HepG2 (cell line): Measurements from ENCODE around the gene CDC37. TPM values are rescaled to one million over a fixed set of nuclear protein-coding genes. Genes with fewer than 3 reads are reported as not detected.

Experiments used
- ATAC-seq: fragments of 200-7000 bp; cut with Tn5 transposase; 3 replicates; pipeline ENCODE4 v1.9.1; 2020; ENCODE audit warnings: mild to moderate bottlenecking, moderate library complexity
- BruUV-seq: library from RNA; stranded (reverse); fragments of 400-500 nt; replicated peaks from 2 replicates; lab custom pipeline; 2021; lab: Mats Ljungman, UMichigan
- CTCF ChIA-PET: fragments of 300-600 bp; formaldehyde crosslinking; extraction: SDS; loops from one replicate; lab custom pipeline; 2021; ENCODE audit warnings: low total read pairs, inconsistent platforms, low intra/inter-chr PET ratio; lab: Yijun Ruan, JAX
- POLR2A ChIA-PET: fragments of 350-600 bp; sonication (Branson Sonifier 250); formaldehyde crosslinking; loops from one replicate; lab custom pipeline; 2020; ENCODE audit warnings: antibody characterized with exemption, inconsistent platforms; lab: Yijun Ruan, JAX
- DNase-seq: peaks from one replicate; pipeline ENCODE4 v3.0.0-alpha.2; 2015; ENCODE audit warnings: low spot score
- FAIRE-seq: peaks from 3 replicates; lab custom pipeline; 2011; peaks lifted over from hg19 to GRCh38; lab: Jason Lieb, UNC
- H2AFZ ChIP-seq: one replicate; pipeline ENCODE4 v1.6.1; 2011; ENCODE audit warnings: low read length, inconsistent platforms
- H3K27ac ChIP-seq: fragments of 300-600 bp; 3 replicates; pipeline ENCODE4 v1.8.0; 2011; ENCODE audit warnings: mixed run types, mild to moderate bottlenecking, mixed read lengths, low read length, inconsistent platforms; ENCODE audit not compliant: insufficient read depth; ENCODE audit errors: extremely low read length
- H3K27me3 ChIP-seq, 2 experiments: fragments of 200-600 bp in 1 of 2; 2 replicates in 1 of 2; 3 replicates in 1 of 2; pipeline versions ENCODE4 v1.6.0 to v1.8.0; 2011; ENCODE audit warnings: low read length in 2 of 2, mild to moderate bottlenecking in 2 of 2, moderate library complexity in 2 of 2, inconsistent platforms in 1 of 2; ENCODE audit not compliant: insufficient read depth in 2 of 2, control insufficient read depth in 1 of 2
- H3K36me3 ChIP-seq, 2 experiments: fragments of 200-600 bp in 1 of 2; replicated peaks in 1 of 2; 2 replicates in 1 of 2; 3 replicates in 1 of 2; pipeline versions ENCODE4 v1.5.1 to v1.8.0; 2011; ENCODE audit warnings: low read length in 2 of 2, inconsistent platforms in 1 of 2; ENCODE audit not compliant: insufficient read depth in 2 of 2, control insufficient read depth in 1 of 2
- H3K4me1 ChIP-seq: 2 replicates; pipeline ENCODE4 v1.5.1; 2012; ENCODE audit warnings: low read length, inconsistent platforms; ENCODE audit not compliant: insufficient read depth
- H3K4me2 ChIP-seq: 2 replicates; pipeline ENCODE4 v1.6.0; 2011; ENCODE audit warnings: low read depth, low read length, inconsistent platforms
- H3K4me3 ChIP-seq, 3 experiments: fragments of 200-600 bp in 1 of 3; sonication (generic), shearing (Covaris generic) in 1 of 3; replicated peaks in 1 of 3; 2 replicates each; pipeline ENCODE4 v1.5.1; 2011 to 2016; ENCODE audit warnings: low read length in 3 of 3, inconsistent platforms in 2 of 3, low read depth in 2 of 3, mild to moderate bottlenecking in 2 of 3, control low read depth in 1 of 3, mixed read lengths in 1 of 3; ENCODE audit not compliant: insufficient read depth in 1 of 3
- H3K79me2 ChIP-seq: one replicate; pipeline ENCODE4 v1.6.1; 2011; ENCODE audit warnings: low read length, inconsistent platforms; ENCODE audit not compliant: insufficient read depth
- H3K9ac ChIP-seq: 2 replicates; pipeline ENCODE4 v1.6.0; 2011; ENCODE audit warnings: mild to moderate bottlenecking, low read depth, low read length, inconsistent platforms; ENCODE audit not compliant: insufficient read depth
- H3K9me3 ChIP-seq: 2 replicates; pipeline ENCODE4 v1.5.1; 2012; ENCODE audit warnings: mild to moderate bottlenecking, low read length
- H4K20me1 ChIP-seq: 2 replicates; pipeline ENCODE4 v1.6.0; 2011; ENCODE audit warnings: inconsistent platforms, mild to moderate bottlenecking, low read length, moderate library complexity; ENCODE audit not compliant: insufficient read depth
- ATF1 ChIP-seq: IDR thresholded peaks from 2 replicates; pipeline ENCODE4 v1.6.1; 2016; ENCODE audit warnings: mild to moderate bottlenecking, control low read depth
- DNMT3B ChIP-seq: conservative IDR thresholded peaks from 2 replicates; pipeline ENCODE4 v1.6.1; 2016; ENCODE audit warnings: missing biosample characterization, control low read depth
- EED ChIP-seq: sonication (generic); formaldehyde crosslinking; IDR thresholded peaks from 2 replicates; pipeline ENCODE4 v1.5.0; 2020; ENCODE audit warnings: mild to moderate bottlenecking, missing genetic modification reagents
- FOXA1 ChIP-seq, 2 experiments: fragments of 450-650 bp in 1 of 2; sonication (generic) in 1 of 2; formaldehyde crosslinking in 1 of 2; IDR thresholded peaks; 2 replicates each; pipeline versions ENCODE4 v1.4.0 to v1.6.1; 2016 to 2020; ENCODE audit warnings: missing genetic modification reagents in 1 of 2
- RFX3 ChIP-seq: IDR thresholded peaks from 2 replicates; pipeline ENCODE4 v1.6.1; 2016; ENCODE audit warnings: missing biosample characterization, missing genetic modification reagents
- THAP11 ChIP-seq: IDR thresholded peaks from 2 replicates; pipeline ENCODE4 v1.6.1; 2016; ENCODE audit warnings: missing biosample characterization, missing genetic modification reagents
- ZKSCAN5 ChIP-seq: sonication (generic); formaldehyde crosslinking; IDR thresholded peaks from 2 replicates; pipeline ENCODE4 v1.5.1; 2020; ENCODE audit warnings: mild to moderate bottlenecking, missing genetic modification reagents
- ZNF235 ChIP-seq: sonication (generic); formaldehyde crosslinking; IDR thresholded peaks from 2 replicates; pipeline ENCODE4 v1.8.1; 2023; ENCODE audit warnings: mild to moderate bottlenecking, missing genetic modification reagents, borderline replicate concordance
- ZNF350 ChIP-seq: sonication (generic); formaldehyde crosslinking; IDR thresholded peaks from 2 replicates; pipeline ENCODE4 v1.4.0; 2020; ENCODE audit warnings: mild to moderate bottlenecking, low read depth, missing genetic modification reagents, borderline replicate concordance
- ZNF720 ChIP-seq: sonication (generic); formaldehyde crosslinking; IDR thresholded peaks from 2 replicates; pipeline ENCODE4 v1.4.0; 2020; ENCODE audit warnings: missing genetic modification reagents
- ZNF761 ChIP-seq: sonication (generic); formaldehyde crosslinking; conservative IDR thresholded peaks from 2 replicates; pipeline ENCODE4 v1.4.0; 2020; ENCODE audit warnings: mild to moderate bottlenecking, missing genetic modification reagents
- WGBS: methylation state at CpG from one replicate; pipeline ENCODE4 v1.1.6; 2017; ENCODE audit warnings: low lambda C conversion rate; 5-methylcytosine and 5-hydroxymethylcytosine counted together
- in situ Hi-C: cut with HindIII; loops from 2 replicates; pipeline ENCODE4 v1.10.0; 2017; ENCODE audit warnings: low pct_unique_long_range_greater_than_20kb; ENCODE audit not compliant: extremely low pct_ligation_motif_present
- intact Hi-C: fragments of 100-400 bp; cut with micrococcal nuclease; formaldehyde crosslinking; loops from one replicate; pipeline ENCODE4 v1.10.0; 2022; ENCODE audit not compliant: unreplicated experiment
- polyA plus RNA-seq, 8 experiments: library from polyadenylated mRNA; depleted of rRNA in 3 of 8; stranded (reverse) in 7 of 8; unstranded in 1 of 8; fragments of >200 nt; fragmentation: Illumina TruSeq in 4 of 8; extraction: Trizol in 4 of 8; gene quantifications; 2 replicates each; pipeline versions ENCODE4 v1.2.1 to v1.2.3, GENCODE V29; 2011 to 2016; ENCODE audit warnings: low read depth in 4 of 8, missing spikeins in 1 of 8, mixed read lengths in 1 of 8; ENCODE audit not compliant: insufficient read depth in 1 of 8
- total RNA-seq, 5 experiments: library from RNA; depleted of rRNA; stranded (reverse); fragments of >200 nt; fragmentation: Illumina TruSeq; extraction: Trizol; gene quantifications; 2 replicates each; pipeline ENCODE4 v1.2.3, GENCODE V29; 2016; ENCODE audit warnings: low read depth in 1 of 5
- TF ChIP-seq, protein P1 (sequence below): sonication (generic); formaldehyde crosslinking; IDR thresholded peaks from 2 replicates; pipeline ENCODE4 v1.4.0; 2020; ENCODE audit warnings: missing genetic modification reagents, borderline replicate concordance
- TF ChIP-seq, protein P2 (sequence below): sonication (generic); formaldehyde crosslinking; IDR thresholded peaks from 2 replicates; pipeline ENCODE4 v1.4.0; 2020; ENCODE audit warnings: mild to moderate bottlenecking, missing genetic modification reagents
- TF ChIP-seq, protein P3 (sequence below): IDR thresholded peaks from 2 replicates; pipeline ENCODE4 v1.6.1; 2016; ENCODE audit warnings: missing compliant biosample characterization, missing genetic modification reagents, borderline replicate concordance

The CDC37 gene
- total and polyA plus RNA-seq, 2 of the 13 experiments (the other 11 are each of a cell fraction or from before 2014, with no cell fraction given): 158 to 177 TPM

DNA sequence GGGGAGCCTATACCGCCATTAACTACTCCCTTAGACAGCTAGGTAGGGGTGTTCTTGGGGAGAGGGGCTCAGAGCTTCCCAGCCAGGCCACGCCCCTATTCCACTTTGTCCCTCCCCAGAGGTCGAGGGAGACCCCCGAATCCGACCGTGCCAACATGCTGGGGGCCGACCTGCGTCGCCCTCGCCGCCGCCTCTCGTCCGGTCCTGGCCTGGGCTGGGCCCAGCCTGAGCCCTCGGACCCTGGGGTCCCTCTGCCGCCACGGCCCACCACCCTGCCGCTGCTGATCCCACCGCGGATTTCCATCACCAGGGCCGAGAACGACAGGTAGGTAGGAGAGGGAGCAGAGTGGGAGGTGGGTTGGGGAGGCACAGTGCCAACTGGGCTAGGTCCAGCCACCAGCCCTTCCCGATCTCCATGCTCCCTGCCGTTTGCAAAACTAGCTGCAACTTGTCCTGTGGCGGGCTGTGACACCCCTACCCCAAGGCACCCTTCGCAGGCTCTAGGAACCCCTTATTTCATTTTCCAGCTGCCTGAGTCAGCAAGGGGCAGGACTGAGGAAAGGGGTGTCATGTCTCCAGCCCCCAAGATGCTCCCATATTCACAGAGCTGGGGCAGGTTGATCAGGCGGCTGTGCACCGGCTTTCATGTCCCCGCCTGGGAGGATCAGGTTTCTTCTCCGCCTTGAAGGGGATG, 14.3 kb upstream of the CDC37 start:
- H3K4me3 ChIP-seq: no peak overlapping the region; a peak in 1 of 6 replicates
- 9% methylated on average over 4 of the region's 30 CpGs for WGBS
- H4K20me1 ChIP-seq: no peaks in the 10 kb centered on the region; the same call in 1 of the 2 replicates
- CTCF ChIA-PET: interaction anchor here (3.1 kb wide), 1 partner anchor 14 kb away, joined by 37 read pairs; the partner anchor contains the start of gene CDC37
- H3K9ac ChIP-seq: no peak overlapping the region
- peaks cover 39% of the 10 kb centered on the region for H3K4me1 ChIP-seq
- ATAC-seq (no peak), FAIRE-seq (no peak), DNase-seq (no peak)
- H3K4me2 ChIP-seq: no peak overlapping the region
- peaks cover 4% of the 10 kb centered on the region; the same call in 1 of the 2 replicates for H3K9me3 ChIP-seq
- in situ Hi-C loops: no loop called here
- no peak for TF ChIP-seq ZNF761 (CRISPR knock-in tag)
- TF ChIP-seq FOXA1 (IDR thresholded peaks at IDR 0.05): no peak
- no peak for TF ChIP-seq FOXA1 (CRISPR knock-in tag; IDR thresholded peaks at IDR 0.05)
- no peak for TF ChIP-seq RFX3 (CRISPR knock-in tag)
- no peak for TF ChIP-seq EED (CRISPR knock-in tag)
- no peak for TF ChIP-seq ATF1 (CRISPR knock-in tag)
- TF ChIP-seq ZNF235: no peak
- TF ChIP-seq THAP11 (CRISPR knock-in tag): no peak
- no peak for TF ChIP-seq DNMT3B (CRISPR knock-in tag)
- TF ChIP-seq, protein P1, sequence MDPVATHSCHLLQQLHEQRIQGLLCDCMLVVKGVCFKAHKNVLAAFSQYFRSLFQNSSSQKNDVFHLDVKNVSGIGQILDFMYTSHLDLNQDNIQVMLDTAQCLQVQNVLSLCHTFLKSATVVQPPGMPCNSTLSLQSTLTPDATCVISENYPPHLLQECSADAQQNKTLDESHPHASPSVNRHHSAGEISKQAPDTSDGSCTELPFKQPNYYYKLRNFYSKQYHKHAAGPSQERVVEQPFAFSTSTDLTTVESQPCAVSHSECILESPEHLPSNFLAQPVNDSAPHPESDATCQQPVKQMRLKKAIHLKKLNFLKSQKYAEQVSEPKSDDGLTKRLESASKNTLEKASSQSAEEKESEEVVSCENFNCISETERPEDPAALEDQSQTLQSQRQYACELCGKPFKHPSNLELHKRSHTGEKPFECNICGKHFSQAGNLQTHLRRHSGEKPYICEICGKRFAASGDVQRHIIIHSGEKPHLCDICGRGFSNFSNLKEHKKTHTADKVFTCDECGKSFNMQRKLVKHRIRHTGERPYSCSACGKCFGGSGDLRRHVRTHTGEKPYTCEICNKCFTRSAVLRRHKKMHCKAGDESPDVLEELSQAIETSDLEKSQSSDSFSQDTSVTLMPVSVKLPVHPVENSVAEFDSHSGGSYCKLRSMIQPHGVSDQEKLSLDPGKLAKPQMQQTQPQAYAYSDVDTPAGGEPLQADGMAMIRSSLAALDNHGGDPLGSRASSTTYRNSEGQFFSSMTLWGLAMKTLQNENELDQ (CRISPR knock-in tag): no peak
- TF ChIP-seq, protein P2, sequence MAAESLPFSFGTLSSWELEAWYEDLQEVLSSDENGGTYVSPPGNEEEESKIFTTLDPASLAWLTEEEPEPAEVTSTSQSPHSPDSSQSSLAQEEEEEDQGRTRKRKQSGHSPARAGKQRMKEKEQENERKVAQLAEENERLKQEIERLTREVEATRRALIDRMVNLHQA: no peak
- TF ChIP-seq ZNF720 (CRISPR knock-in tag): no peak
- no peak for TF ChIP-seq ZNF350
- TF ChIP-seq ZKSCAN5 (CRISPR knock-in tag): no peak
- TF ChIP-seq, protein P3, sequence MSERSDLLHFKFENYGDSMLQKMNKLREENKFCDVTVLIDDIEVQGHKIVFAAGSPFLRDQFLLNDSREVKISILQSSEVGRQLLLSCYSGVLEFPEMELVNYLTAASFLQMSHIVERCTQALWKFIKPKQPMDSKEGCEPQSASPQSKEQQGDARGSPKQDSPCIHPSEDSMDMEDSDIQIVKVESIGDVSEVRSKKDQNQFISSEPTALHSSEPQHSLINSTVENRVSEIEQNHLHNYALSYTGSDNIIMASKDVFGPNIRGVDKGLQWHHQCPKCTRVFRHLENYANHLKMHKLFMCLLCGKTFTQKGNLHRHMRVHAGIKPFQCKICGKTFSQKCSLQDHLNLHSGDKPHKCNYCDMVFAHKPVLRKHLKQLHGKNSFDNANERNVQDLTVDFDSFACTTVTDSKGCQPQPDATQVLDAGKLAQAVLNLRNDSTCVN (CRISPR knock-in tag): no peak
- no peak overlapping the region for H3K27ac ChIP-seq
- H3K36me3 ChIP-seq: no peaks in the 10 kb centered on the region
- H2AFZ ChIP-seq: no peak overlapping the region
- H3K79me2 ChIP-seq: no peaks in the 10 kb centered on the region
- POLR2A ChIA-PET: interaction anchor here (1.0 to 1.8 kb wide), 3 partner anchors 14 to 147 kb away, joined by 3 to 12 read pairs (median 3); partner anchors contain the start of genes CDC37 and ICAM1
- no TSS peak for BruUV-seq
- intact Hi-C loops: no loop called here
- H3K27me3 ChIP-seq: peaks cover 18 to 55% of the 10 kb centered on the region in 2 experiments
